Endodermal cell (in vitro differentiated cells): ENCODE data around the gene PYGB. TPM values are rescaled to one million over a fixed set of nuclear protein-coding genes. Genes with fewer than 3 reads are reported as not detected.
A peak's percentile ranks its signal among the peaks of the same experiment; 100 is the strongest.

Experiments
- DNase-seq: peaks from one replicate; pipeline ENCODE4 v3.0.0-alpha.2; 2017
- H3K27ac ChIP-seq: 2 replicates; pipeline ENCODE4 v1.5.1; 2013; ENCODE audit warnings: mild to moderate bottlenecking, low read depth, low read length, moderate library complexity
- H3K27me3 ChIP-seq: 2 replicates; pipeline ENCODE4 v1.6.1; 2013; ENCODE audit warnings: mild to moderate bottlenecking, low read length, moderate library complexity; ENCODE audit not compliant: insufficient read depth, control insufficient read depth, poor library complexity, severe bottlenecking
- H3K36me3 ChIP-seq: 2 replicates; pipeline ENCODE4 v1.7.0; 2013; ENCODE audit warnings: mild to moderate bottlenecking, low read length, moderate library complexity; ENCODE audit not compliant: control insufficient read depth, insufficient read depth
- H3K4me1 ChIP-seq: one replicate; pipeline ENCODE4 v1.7.0; 2013; ENCODE audit warnings: low read length; ENCODE audit not compliant: control insufficient read depth, insufficient read depth
- H3K4me3 ChIP-seq: 2 replicates; pipeline ENCODE4 v1.5.1; 2013; ENCODE audit warnings: mild to moderate bottlenecking, low read length, moderate library complexity
- H3K9ac ChIP-seq: 2 replicates; pipeline ENCODE4 v1.6.1; 2013; ENCODE audit warnings: mild to moderate bottlenecking, low read length, moderate library complexity; ENCODE audit not compliant: poor library complexity, severe bottlenecking; ENCODE audit errors: extremely low read depth
- H3K9me3 ChIP-seq: 2 replicates; pipeline ENCODE4 v1.6.1; 2013; ENCODE audit warnings: mild to moderate bottlenecking, low read length, moderate library complexity; ENCODE audit not compliant: control insufficient read depth
- H3K27ac Mint-ChIP-seq: 2 replicates; pipeline ENCODE4 v1.8.0; 2020; ENCODE audit warnings: mixed read lengths
- H3K27me3 Mint-ChIP-seq: 2 replicates; pipeline ENCODE4 v1.8.0; 2021; ENCODE audit warnings: mild to moderate bottlenecking, mixed read lengths; ENCODE audit not compliant: insufficient read depth
- H3K36me3 Mint-ChIP-seq: 2 replicates; pipeline ENCODE4 v1.8.0; 2020; ENCODE audit warnings: low read depth, mixed read lengths
- H3K4me1 Mint-ChIP-seq: 2 replicates; pipeline ENCODE4 v1.8.0; 2020; ENCODE audit warnings: mixed read lengths
- H3K4me3 Mint-ChIP-seq: 2 replicates; pipeline ENCODE4 v1.8.0; 2020; ENCODE audit warnings: mild to moderate bottlenecking, moderate library complexity, mixed read lengths
- H3K9me3 Mint-ChIP-seq: 2 replicates; pipeline ENCODE4 v1.8.0; 2020; ENCODE audit warnings: mild to moderate bottlenecking, mixed read lengths
- CTCF ChIP-seq: fragments of 200-600 bp; sonication (generic); conservative IDR thresholded peaks from 2 replicates; pipeline ENCODE4 v1.5.0; 2021; ENCODE audit warnings: antibody characterized with exemption, mild to moderate bottlenecking
- WGBS, 2 experiments: methylation state at CpG; one replicate each; pipeline versions ENCODE4 v1.1.5 to v1.1.7; 2013; ENCODE audit warnings: missing lambda C conversion rate in 2 of 2, mixed read lengths in 1 of 2; ENCODE audit not compliant: insufficient coverage in 1 of 2, insufficient read length in 1 of 2; 5-methylcytosine and 5-hydroxymethylcytosine counted together
- total RNA-seq, 2 donors: library from RNA; stranded (reverse); fragmentation: NEBNext Ultra II Directional in 1 of 2; extraction: Animal tissue kit (Norgen Biotek cat#: 25700) in 1 of 2; gene quantifications; 2 replicates in 1 of 2; 3 replicates in 1 of 2; pipeline ENCODE4 v1.2.1, GENCODE V29; 2021

Gene PYGB
- total RNA-seq, 2 donors from 2014 or later = 59.3 to 66.8 TPM

- Histone ChIP-seq H3K4me1 (no peaks in the 10 kb centered on the region), H3K9me3 (no peaks in the 10 kb centered on the region), H3K27ac (no peak overlapping the region), H3K27me3 (no peaks in the 10 kb centered on the region), H3K9ac (no peak overlapping the region), H3K36me3 (peaks cover 61% of the 10 kb centered on the region), H3K4me3 (no peak overlapping the region)
- Mint-ChIP-seq H3K36me3 (peaks cover 50% of the 10 kb centered on the region), H3K4me1 (no peaks in the 10 kb centered on the region), H3K27ac (no peak overlapping the region), H3K27me3 (no peaks in the 10 kb centered on the region), H3K4me3 (no peak overlapping the region), H3K9me3 (no peaks in the 10 kb centered on the region)
- WGBS, 2 experiments = 93 to 98% methylated on average over 15 to 20 of the region's 20 CpGs
- no peak for DNase-seq
- TF ChIP-seq CTCF = no peak
Observed at GRCh38 chr20:25273541-25274358, 25.9 kb downstream of the PYGB start.

GRCh38 chr20:25274481-25274880, 26.6 kb downstream of the PYGB start:
- Mint-ChIP-seq H3K4me1 (no peaks in the 10 kb centered on the region), H3K4me3 (no peak overlapping the region), H3K9me3 (no peaks in the 10 kb centered on the region), H3K27ac (no peak overlapping the region), H3K36me3 (peaks cover 49% of the 10 kb centered on the region), H3K27me3 (no peaks in the 10 kb centered on the region)
- no peak overlapping the region for H3K9ac ChIP-seq
- DNase-seq = no peak
- no peak overlapping the region for H3K27ac ChIP-seq
- no peak overlapping the region for H3K4me3 ChIP-seq
- H3K36me3 ChIP-seq = peaks cover 60% of the 10 kb centered on the region
- 96 to 98% methylated on average over 17 to 20 of the region's 20 CpGs for WGBS, 2 experiments
- no peaks in the 10 kb centered on the region for H3K27me3 ChIP-seq
- TF ChIP-seq CTCF = no peak
- no peaks in the 10 kb centered on the region for H3K4me1 ChIP-seq
- no peaks in the 10 kb centered on the region for H3K9me3 ChIP-seq

- Histone ChIP-seq H3K36me3 (peaks cover 62% of the 10 kb centered on the region), H3K4me3 (no peak overlapping the region), H3K4me1 (no peaks in the 10 kb centered on the region), H3K27me3 (no peaks in the 10 kb centered on the region), H3K9me3 (no peaks in the 10 kb centered on the region), H3K9ac (no peak overlapping the region), H3K27ac (no peak overlapping the region)
- no peaks in the 10 kb centered on the region for H3K27me3 Mint-ChIP-seq
- H3K9me3 Mint-ChIP-seq = no peaks in the 10 kb centered on the region
- H3K4me1 Mint-ChIP-seq = no peaks in the 10 kb centered on the region
- no peak for DNase-seq
- H3K36me3 Mint-ChIP-seq = peaks cover 50% of the 10 kb centered on the region
- WGBS, 2 experiments = 91 to 95% methylated on average over 19 to 32 of the region's 32 CpGs
- TF ChIP-seq CTCF = no peak
- H3K27ac Mint-ChIP-seq = peak overlapping the region; percentile 61
- no peak overlapping the region for H3K4me3 Mint-ChIP-seq
Observed at GRCh38 chr20:25274891-25275812, 27.3 kb downstream of the PYGB start.
